HFFc6 (cell line): Measurements from ENCODE around the gene SETD2. TPM values are rescaled to one million over a fixed set of nuclear protein-coding genes. Genes with fewer than 3 reads are reported as not detected.
"Not testable (repeated sequence)": the region's sequence is repeated elsewhere in the genome, so short reads cannot be mapped to it uniquely, and the experiment has no call there.

ENCODE experiments used
- DNase-seq: peaks from one replicate; pipeline ENCODE4 v3.0.0-alpha.2; 2018
- H3K27ac Mint-ChIP-seq: 2 replicates; pipeline ENCODE4 v1.8.0; 2020; ENCODE audit warnings: mild to moderate bottlenecking, mixed read lengths
- H3K27me3 Mint-ChIP-seq: 2 replicates; pipeline ENCODE4 v1.8.0; 2021; ENCODE audit warnings: mild to moderate bottlenecking, moderate library complexity, mixed read lengths; ENCODE audit not compliant: insufficient read depth
- H3K36me3 Mint-ChIP-seq: 2 replicates; pipeline ENCODE4 v1.8.0; 2021; ENCODE audit warnings: low read depth, mixed read lengths
- H3K4me1 Mint-ChIP-seq: 2 replicates; pipeline ENCODE4 v1.8.0; 2020; ENCODE audit warnings: low read depth, mixed read lengths
- H3K4me3 Mint-ChIP-seq: 2 replicates; pipeline ENCODE4 v1.8.0; 2020; ENCODE audit warnings: mild to moderate bottlenecking, moderate library complexity, mixed read lengths
- H3K9me3 Mint-ChIP-seq: 2 replicates; pipeline ENCODE4 v1.8.0; 2020; ENCODE audit warnings: mild to moderate bottlenecking, mixed read lengths
- total RNA-seq, 6 experiments: library from RNA; stranded (reverse); fragmentation: NEBNext Ultra II Directional; extraction: Animal tissue kit (Norgen Biotek cat#: 25700); gene quantifications; 2 replicates in 1 of 6; 3 replicates in 5 of 6; pipeline ENCODE4 v1.2.3, GENCODE V29; 2021
- TF ChIP-seq, protein P1 (sequence below): fragments of 200-600 bp; sonication (generic); IDR thresholded peaks from 2 replicates; pipeline ENCODE4 v1.5.0; 2021; ENCODE audit warnings: antibody characterized with exemption, mild to moderate bottlenecking

SETD2 gene
- total RNA-seq, 6 experiments from 2014 or later: 26.7 to 33.7 (median 30.8) TPM

DNA sequence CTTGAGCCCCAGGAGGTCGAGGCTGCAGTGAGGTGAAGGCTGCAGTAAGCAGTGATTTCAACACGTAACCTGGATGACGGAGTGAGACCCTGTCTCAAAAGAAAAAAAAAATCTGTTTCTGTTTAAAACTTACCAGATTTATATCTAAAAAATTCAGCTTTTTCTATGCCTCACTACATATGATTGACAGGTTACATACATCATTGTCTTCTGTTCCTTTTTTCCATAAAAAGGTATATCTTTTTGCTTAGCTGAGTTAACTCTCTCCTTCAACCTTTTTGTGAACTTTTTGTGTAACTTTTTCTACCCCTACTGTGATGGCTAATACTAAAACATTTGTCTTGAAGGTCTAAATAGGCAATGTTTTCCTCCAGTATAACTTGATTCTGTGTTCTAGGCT lies 38.6 kb upstream of the SETD2 start:
- TF ChIP-seq, protein P1, sequence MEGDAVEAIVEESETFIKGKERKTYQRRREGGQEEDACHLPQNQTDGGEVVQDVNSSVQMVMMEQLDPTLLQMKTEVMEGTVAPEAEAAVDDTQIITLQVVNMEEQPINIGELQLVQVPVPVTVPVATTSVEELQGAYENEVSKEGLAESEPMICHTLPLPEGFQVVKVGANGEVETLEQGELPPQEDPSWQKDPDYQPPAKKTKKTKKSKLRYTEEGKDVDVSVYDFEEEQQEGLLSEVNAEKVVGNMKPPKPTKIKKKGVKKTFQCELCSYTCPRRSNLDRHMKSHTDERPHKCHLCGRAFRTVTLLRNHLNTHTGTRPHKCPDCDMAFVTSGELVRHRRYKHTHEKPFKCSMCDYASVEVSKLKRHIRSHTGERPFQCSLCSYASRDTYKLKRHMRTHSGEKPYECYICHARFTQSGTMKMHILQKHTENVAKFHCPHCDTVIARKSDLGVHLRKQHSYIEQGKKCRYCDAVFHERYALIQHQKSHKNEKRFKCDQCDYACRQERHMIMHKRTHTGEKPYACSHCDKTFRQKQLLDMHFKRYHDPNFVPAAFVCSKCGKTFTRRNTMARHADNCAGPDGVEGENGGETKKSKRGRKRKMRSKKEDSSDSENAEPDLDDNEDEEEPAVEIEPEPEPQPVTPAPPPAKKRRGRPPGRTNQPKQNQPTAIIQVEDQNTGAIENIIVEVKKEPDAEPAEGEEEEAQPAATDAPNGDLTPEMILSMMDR: no peak
- H3K4me1 Mint-ChIP-seq: no peaks in the 10 kb centered on the region
- no peaks in the 10 kb centered on the region for H3K9me3 Mint-ChIP-seq
- no peaks in the 10 kb centered on the region for H3K27me3 Mint-ChIP-seq
- no peak overlapping the region for H3K4me3 Mint-ChIP-seq
- no peak overlapping the region for H3K27ac Mint-ChIP-seq
- DNase-seq: no peak
- no peaks in the 10 kb centered on the region for H3K36me3 Mint-ChIP-seq

DNA sequence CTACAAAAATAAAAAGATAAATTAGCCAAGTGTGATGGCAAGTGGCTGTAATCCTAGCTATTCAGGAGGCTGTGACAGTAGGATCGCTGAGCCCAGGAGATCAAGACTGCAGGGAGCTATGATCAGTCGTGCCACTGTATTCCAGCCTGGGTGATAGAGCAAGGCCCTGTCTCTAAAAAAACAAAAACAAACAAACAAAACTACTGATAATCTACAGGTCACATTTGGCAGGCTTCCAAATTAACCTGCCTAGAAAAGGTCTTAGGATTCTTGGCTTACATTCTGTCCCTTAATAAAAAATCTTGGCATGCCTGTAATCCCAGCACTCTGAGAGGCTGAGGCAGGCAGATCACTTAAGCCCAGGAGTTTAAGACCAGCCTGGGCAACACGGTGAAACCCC lies 33.4 kb upstream of the SETD2 start:
- no peak for DNase-seq
- no peaks in the 10 kb centered on the region for H3K9me3 Mint-ChIP-seq
- H3K36me3 Mint-ChIP-seq: peaks cover 5% of the 10 kb centered on the region
- H3K4me3 Mint-ChIP-seq: no peak overlapping the region
- no peaks in the 10 kb centered on the region for H3K27me3 Mint-ChIP-seq
- no peaks in the 10 kb centered on the region for H3K4me1 Mint-ChIP-seq
- TF ChIP-seq, protein P1: no peak
- H3K27ac Mint-ChIP-seq: no peak overlapping the region

DNA sequence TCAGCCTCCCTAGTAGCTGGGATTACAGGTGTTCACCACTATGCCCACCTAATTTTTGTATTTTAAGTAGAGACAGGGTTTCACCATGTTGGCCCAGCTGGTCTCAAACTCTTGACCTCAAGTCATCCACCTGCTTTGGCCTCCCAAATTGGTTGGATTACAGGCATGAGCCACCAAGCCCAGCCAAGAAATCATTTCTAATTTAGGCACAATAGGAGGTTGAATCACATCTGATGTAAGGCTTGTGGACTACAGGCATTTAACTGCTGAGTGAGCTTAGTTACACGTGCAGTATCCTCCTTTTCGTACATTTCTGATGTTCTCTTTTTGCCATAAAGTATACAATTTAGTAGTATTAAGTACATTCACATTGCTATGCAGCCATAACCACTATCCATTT lies 31.1 kb upstream of the SETD2 start:
- no peak for DNase-seq
- TF ChIP-seq, protein P1: no peak
- no peaks in the 10 kb centered on the region for H3K4me1 Mint-ChIP-seq

DNA sequence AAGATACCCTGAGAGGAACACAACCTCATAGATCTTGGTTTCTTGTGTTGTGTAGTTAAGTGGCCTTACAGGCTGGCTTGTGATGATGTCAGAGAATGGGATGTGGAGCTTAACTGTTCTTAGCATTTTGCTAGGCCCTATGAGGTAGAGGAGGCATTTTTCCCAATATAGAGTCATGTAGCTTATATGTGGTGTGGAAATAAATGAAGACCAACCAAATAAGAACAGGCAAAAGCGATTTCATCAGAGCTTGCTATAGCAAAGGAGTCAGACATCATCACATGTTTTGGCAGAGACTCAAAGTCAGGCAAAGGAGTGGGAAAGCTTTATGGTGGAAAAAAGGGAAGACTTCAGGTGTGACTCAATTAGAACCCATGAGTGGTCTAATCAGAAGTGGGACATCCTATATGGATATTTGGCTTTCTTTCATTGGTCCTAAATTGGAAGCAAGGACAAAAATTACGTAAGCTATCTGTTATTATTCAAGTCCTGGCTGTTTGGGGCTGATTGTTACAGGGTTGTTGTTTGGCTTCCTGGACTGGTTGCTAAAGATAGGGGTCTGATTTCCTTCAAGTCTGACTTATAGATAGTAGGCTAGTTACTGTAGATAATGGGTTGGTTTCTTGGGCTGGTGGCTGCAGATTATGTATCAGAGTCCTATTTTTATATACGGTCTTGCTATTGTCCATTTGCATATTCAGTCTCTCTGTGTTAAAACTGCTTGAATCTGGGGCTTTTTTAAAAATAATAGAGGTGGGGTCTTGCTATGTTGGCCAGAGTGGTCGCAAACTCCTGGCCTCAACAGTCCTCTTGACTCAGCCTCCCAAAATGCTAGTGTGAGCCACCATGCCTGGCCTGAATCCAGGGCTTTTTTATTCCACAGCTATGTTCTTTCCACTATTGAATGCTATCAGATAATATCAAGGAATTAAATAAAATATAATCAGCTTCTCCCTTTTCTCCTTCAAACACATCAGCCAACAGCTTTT lies 30.3 kb upstream of the SETD2 start:
- H3K4me1 Mint-ChIP-seq: no peaks in the 10 kb centered on the region
- no peaks in the 10 kb centered on the region for H3K9me3 Mint-ChIP-seq
- TF ChIP-seq, protein P1: no peak
- H3K27me3 Mint-ChIP-seq: no peaks in the 10 kb centered on the region
- H3K4me3 Mint-ChIP-seq: no peak overlapping the region
- DNase-seq: no peak
- no peak overlapping the region for H3K27ac Mint-ChIP-seq
- peaks cover 5% of the 10 kb centered on the region for H3K36me3 Mint-ChIP-seq

More for the DNA sequence above, 31.1 kb upstream of the SETD2 start:
- no peak overlapping the region for H3K4me3 Mint-ChIP-seq
- no peak overlapping the region for H3K27ac Mint-ChIP-seq
- H3K27me3 Mint-ChIP-seq: no peaks in the 10 kb centered on the region
- H3K9me3 Mint-ChIP-seq: no peaks in the 10 kb centered on the region
- H3K36me3 Mint-ChIP-seq: peaks cover 5% of the 10 kb centered on the region

DNA sequence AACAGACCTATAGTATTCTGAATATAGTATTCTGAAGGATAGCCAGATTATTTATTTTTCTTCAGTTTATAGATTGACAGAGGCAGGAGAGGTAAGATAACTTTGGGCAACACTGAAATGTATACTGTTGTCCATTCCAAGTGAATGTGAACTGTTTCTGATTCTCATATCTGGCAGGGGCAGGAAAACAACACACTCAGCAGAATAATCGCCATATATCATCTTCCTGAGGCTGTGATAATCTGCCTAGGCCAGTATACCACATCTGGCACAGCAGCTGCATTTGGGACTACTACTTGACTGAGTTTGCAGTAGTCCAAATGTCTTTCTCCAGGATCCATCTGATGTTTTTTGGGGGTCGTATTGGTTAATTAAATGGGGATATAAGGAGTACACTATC lies 22.4 kb upstream of the SETD2 start:
- no peak overlapping the region for H3K4me3 Mint-ChIP-seq
- no peaks in the 10 kb centered on the region for H3K4me1 Mint-ChIP-seq
- no peaks in the 10 kb centered on the region for H3K36me3 Mint-ChIP-seq
- H3K9me3 Mint-ChIP-seq: no peaks in the 10 kb centered on the region
- H3K27me3 Mint-ChIP-seq: peaks cover 3% of the 10 kb centered on the region
- DNase-seq: no peak
- TF ChIP-seq, protein P1: no peak
- no peak overlapping the region for H3K27ac Mint-ChIP-seq

DNA sequence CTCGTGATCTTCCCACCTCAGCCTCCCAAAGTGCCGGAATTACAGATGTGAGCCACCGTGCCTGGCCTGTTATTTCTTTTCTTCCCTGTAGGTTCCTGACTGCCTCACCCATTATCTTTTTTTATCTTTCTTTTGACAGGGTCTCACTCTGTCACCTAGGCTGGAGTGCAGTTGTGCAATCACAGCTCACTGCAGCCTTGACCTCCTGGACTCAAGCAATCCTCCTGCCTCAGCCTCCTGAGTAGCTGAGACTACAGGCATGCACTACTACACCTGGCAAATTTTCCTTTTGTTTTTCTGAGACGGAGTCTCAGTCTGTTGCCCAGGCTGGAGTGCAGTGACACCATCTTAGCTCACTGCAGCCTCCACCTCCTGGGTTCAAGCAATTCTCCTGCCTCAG lies 17.8 kb upstream of the SETD2 start:
- H3K27ac Mint-ChIP-seq, H3K36me3 Mint-ChIP-seq, H3K9me3 Mint-ChIP-seq, DNase-seq, H3K4me1 Mint-ChIP-seq, H3K27me3 Mint-ChIP-seq, H3K4me3 Mint-ChIP-seq: not testable (repeated sequence)

DNA sequence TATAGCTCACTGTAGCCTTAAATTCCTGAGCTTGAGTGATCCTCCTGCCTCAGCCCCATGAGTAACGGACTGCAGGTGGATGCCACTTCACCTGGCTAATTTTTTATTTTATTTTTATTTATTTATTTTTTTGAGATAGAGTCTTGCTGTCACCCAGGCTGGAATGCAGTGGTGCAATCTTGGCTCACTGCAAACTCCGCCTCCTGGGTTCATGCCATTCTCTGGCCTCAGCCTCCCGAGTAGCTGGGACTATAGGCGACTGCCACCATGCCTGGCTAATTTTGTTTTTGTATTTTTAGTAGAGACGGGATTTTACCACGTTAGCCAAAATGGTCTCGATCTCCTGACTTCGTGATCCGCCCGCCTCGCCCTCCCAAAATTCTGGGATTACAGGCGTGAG lies 16.1 kb upstream of the SETD2 start:
- not testable (repeated sequence) for H3K27me3 Mint-ChIP-seq, H3K4me3 Mint-ChIP-seq, H3K36me3 Mint-ChIP-seq, H3K4me1 Mint-ChIP-seq, H3K27ac Mint-ChIP-seq, H3K9me3 Mint-ChIP-seq, DNase-seq
